SK-N-MC (cell line): Measurements from ENCODE around the gene BRAF.
"Not testable (repeated sequence)": the region's sequence is repeated elsewhere in the genome, so short reads cannot be mapped to it uniquely, and the experiment has no call there.

Source experiments
- DNase-seq: peaks from one replicate; pipeline ENCODE4 v3.0.0-alpha.2; 2011; ENCODE audit warnings: low read depth, low spot score
- H3K27ac ChIP-seq: fragments of 200-600 bp; sonication (generic); 2 replicates; pipeline ENCODE4 v1.5.1; 2016; ENCODE audit warnings: mixed run types
- H3K36me3 ChIP-seq: fragments of 200-600 bp; sonication (generic); 2 replicates; pipeline ENCODE4 v1.6.1; 2017; ENCODE audit warnings: antibody characterized with exemption, low read length, mixed read lengths; ENCODE audit not compliant: insufficient read depth
- H3K4me3 ChIP-seq: fragments of 200-600 bp; sonication (generic); 2 replicates; pipeline ENCODE4 v1.5.1; 2016
- H3K9ac ChIP-seq: fragments of 200-600 bp; sonication (generic); 2 replicates; pipeline ENCODE4 v1.8.0; 2017; ENCODE audit warnings: mixed run types, mixed read lengths; ENCODE audit not compliant: insufficient read length
- H3K9me3 ChIP-seq: fragments of 200-600 bp; sonication (generic); 2 replicates; pipeline ENCODE4 v1.6.1; 2017; ENCODE audit warnings: low read depth, mild to moderate bottlenecking, antibody characterized with exemption, low read length, moderate library complexity, mixed read lengths
- EZH2 ChIP-seq: fragments of 200-600 bp; sonication (generic); IDR thresholded peaks from one replicate; pipeline ENCODE4 v1.6.1; 2017; ENCODE audit warnings: antibody characterized with exemption
- FOXP2 ChIP-seq: optimal IDR thresholded peaks from 2 replicates; pipeline ENCODE3; 2011; ENCODE audit warnings: mild to moderate bottlenecking, moderate library complexity; ENCODE audit not compliant: insufficient read depth; ENCODE audit errors: extremely low read length, control extremely low read depth
- POLR2AphosphoS5 ChIP-seq: IDR thresholded peaks from 2 replicates; pipeline ENCODE4 v1.6.1; 2012; ENCODE audit warnings: mild to moderate bottlenecking, low read depth, low read length, borderline replicate concordance

BRAF gene

GRCh38 chr7:140674899-140675701, 249.6 kb downstream of the BRAF start:
- H3K4me3 ChIP-seq, result no peak overlapping the region
- no peak overlapping the region for H3K27ac ChIP-seq
- DNase-seq, result no peak
- H3K9ac ChIP-seq, result no peak overlapping the region
- H3K36me3 ChIP-seq, result peaks cover 5% of the 10 kb centered on the region; the same call in 1 of the 2 replicates
- TF ChIP-seq EZH2 (no peak), POLR2AphosphoS5 (no peak)
- H3K9me3 ChIP-seq, result no peaks in the 10 kb centered on the region

GRCh38 chr7:140674356-140674800, 250.4 kb downstream of the BRAF start:
- peak overlapping the region; percentile 91 for H3K4me3 ChIP-seq
- H3K36me3 ChIP-seq, result 0 out of 2 replicates have a peak, but pooled peaks cover 4% of the 10 kb centered on the region
- no peaks in the 10 kb centered on the region for H3K9me3 ChIP-seq
- DNase-seq, result no peak
- no peak overlapping the region for H3K9ac ChIP-seq
- no peak for TF ChIP-seq POLR2AphosphoS5
- TF ChIP-seq FOXP2, result no peak
- TF ChIP-seq EZH2, result no peak
- H3K27ac ChIP-seq, result no peak overlapping the region

DNA sequence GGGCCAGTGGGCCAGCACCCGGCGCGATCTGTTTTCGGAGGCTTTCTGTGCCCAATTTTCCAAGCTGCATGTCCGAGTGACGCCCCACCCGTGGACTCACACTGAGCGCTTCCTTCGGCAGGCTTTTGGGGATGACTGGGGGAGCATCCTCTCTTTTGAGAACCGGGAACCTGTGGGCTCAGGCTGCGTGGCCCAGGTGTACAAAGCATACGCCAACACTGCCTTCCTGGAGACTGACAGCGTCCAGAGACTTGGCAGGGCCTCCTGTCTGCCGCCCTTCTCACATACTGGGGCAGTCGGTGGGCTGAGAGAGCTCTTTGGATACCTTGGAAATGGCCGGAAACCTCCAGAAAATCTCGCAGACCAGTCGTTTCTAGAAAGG, 251.0 kb downstream of the BRAF start:
- Histone ChIP-seq H3K27ac (no peak overlapping the region), H3K9ac (no peak overlapping the region), H3K9me3 (no peaks in the 10 kb centered on the region), H3K4me3 (peak overlapping the region; percentile 91), H3K36me3 (0 out of 2 replicates have a peak, but pooled peaks cover 4% of the 10 kb centered on the region)
- no peak for TF ChIP-seq POLR2AphosphoS5
- no peak for TF ChIP-seq FOXP2
- TF ChIP-seq EZH2, result no peak
- DNase-seq, result no peak

DNA sequence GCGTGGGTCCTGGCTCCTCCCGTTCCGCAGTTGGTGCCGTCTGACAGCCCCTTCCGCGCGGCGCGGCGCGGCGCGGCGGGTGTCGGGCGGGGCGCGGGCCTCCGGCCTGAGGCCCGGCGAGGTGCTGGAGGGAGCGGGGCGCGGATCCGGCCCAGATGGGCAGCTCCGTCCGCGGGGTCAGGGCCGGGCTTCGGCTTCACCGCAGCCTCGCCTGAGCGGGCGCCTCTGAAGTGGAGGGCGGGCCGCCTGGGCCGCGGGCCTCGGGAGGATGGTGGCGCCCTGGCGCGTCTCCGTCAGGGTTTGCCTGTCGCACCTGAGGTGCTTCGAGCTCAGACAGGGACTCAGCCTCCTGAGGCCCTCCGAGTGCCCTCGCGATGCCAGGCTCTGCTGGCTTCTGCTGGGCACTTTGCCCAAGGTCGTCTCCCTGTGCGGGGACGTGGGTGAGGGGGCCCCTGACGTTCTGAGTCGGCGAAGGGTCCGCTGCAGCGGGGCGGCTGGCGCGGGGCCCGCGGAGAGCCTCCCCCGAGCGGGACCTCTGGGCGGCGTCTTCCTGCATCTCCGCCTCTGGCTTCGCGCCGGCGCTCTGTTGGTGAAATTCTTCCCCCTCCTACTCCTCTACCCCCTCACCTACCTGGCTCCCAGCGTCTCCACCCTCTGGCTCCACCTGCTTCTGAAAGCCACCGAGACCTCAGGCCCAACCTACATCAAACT, 251.5 kb downstream of the BRAF start:
- no peak for TF ChIP-seq FOXP2
- TF ChIP-seq POLR2AphosphoS5, result peak; percentile 56; the same call in 1 of the 2 replicates
- TF ChIP-seq EZH2, result no peak
- Histone ChIP-seq H3K9ac (peak overlapping the region; percentile 71), H3K36me3 (0 out of 2 replicates have a peak, but pooled peaks cover 4% of the 10 kb centered on the region), H3K27ac (no peak overlapping the region), H3K4me3 (peak overlapping the region; percentile 91), H3K9me3 (no peaks in the 10 kb centered on the region)
- DNase-seq, result no peak

GRCh38 chr7:140672382-140673062, 252.2 kb downstream of the BRAF start, which contains the start of gene ADCK2:
Gene ADCK2, plus strand, starts transcription at chr7:140672945. Its CDS starts 386 bp downstream, at chr7:140673331.
- peak within 1 kb of the TSS; percentile 91 for H3K4me3 ChIP-seq
- H3K9ac ChIP-seq, result peak within 1 kb of the TSS; percentile 71
- H3K9me3 ChIP-seq, result no peaks in the 10 kb centered on the region
- 0 out of 2 replicates have a peak, but pooled peaks cover 4% of the 10 kb centered on the region for H3K36me3 ChIP-seq
- DNase-seq, result no peak
- no peak for TF ChIP-seq POLR2AphosphoS5
- TF ChIP-seq EZH2, result no peak
- no peak for TF ChIP-seq FOXP2
- no peak within 1 kb of the TSS for H3K27ac ChIP-seq

DNA sequence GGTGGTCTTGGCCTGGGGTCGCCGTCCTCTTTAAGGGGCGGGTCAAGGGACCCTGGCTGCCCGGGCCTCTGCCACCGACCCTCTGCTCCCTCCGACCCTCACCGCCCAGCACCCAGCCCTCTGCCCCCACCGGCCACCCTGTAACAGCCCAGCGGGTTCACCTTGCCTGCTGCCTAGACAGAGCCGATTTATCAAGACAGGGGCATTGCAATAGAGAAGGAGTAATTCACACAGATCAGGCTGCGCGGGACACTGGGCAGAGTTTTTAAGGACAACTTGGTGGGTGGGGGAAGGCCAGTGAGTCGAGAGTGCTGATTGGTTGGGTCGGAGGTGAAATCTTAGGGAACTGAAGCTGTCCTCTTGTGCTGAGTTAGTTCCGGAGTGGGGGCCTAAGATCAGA, 252.8 kb downstream of the BRAF start:
- Histone ChIP-seq H3K27ac (no peak overlapping the region), H3K9ac (no peak overlapping the region), H3K36me3 (0 out of 2 replicates have a peak, but pooled peaks cover 4% of the 10 kb centered on the region), H3K9me3 (no peaks in the 10 kb centered on the region), H3K4me3 (no peak overlapping the region)
- no peak for DNase-seq
- TF ChIP-seq EZH2, result no peak

- TF ChIP-seq EZH2 (no peak), POLR2AphosphoS5 (no peak), FOXP2 (no peak)
- Histone ChIP-seq H3K27ac (no peak overlapping the region), H3K4me3 (no peak overlapping the region), H3K36me3 (no peaks in the 10 kb centered on the region), H3K9ac (no peak overlapping the region), H3K9me3 (no peaks in the 10 kb centered on the region)
- no peak for DNase-seq
These were observed 254.3 kb downstream of the BRAF start for GRCh38 chr7:140670343-140670935.

DNA sequence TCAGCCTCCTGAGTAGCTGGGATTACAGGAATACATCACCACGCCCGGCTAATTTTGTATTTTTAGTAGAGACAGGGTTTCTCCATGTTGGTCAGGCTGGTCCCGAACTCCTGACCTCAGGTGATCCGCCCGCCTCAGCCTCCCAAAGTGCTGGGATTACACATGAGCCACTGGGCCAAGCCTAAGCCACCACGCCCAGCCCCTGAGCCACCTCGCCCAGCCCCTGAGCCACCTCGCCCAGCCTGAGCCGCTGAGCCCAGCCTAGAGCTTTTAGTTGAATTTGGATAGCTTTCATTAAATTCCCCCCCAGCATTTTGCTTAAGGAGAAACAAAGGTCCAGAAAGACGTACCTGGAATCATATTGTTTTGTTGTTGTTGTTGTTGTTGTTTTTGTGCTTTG, 254.9 kb downstream of the BRAF start:
- not testable (repeated sequence) for H3K4me3 ChIP-seq, H3K9ac ChIP-seq, H3K27ac ChIP-seq, H3K36me3 ChIP-seq, H3K9me3 ChIP-seq, DNase-seq
